GM11168 (cell line): Measurements from ENCODE around the gene ZNF17.
"Not testable (repeated sequence)": the region's sequence is repeated elsewhere in the genome, so short reads cannot be mapped to it uniquely, and the experiment has no call there.

Source experiments
- in situ Hi-C: fragments of 300-500 bp; cut with MboI; formaldehyde crosslinking; loops from one replicate; pipeline ENCODE4 v1.12.0; 2022; ENCODE audit warnings: low sequenced_read_pairs; ENCODE audit not compliant: unreplicated experiment

Gene ZNF17

GRCh38 chr19:57410877-57411671 is at the start of gene ZNF17:
TSS of gene ZNF17 (plus strand) at chr19:57411161. CDS start at chr19:57413616, 2,455 bp downstream.
- in situ Hi-C loops = no loop called here

- in situ Hi-C loops = no loop called here
Observed at GRCh38 chr19:57362419-57362818, 48.5 kb upstream of the ZNF17 start.

DNA sequence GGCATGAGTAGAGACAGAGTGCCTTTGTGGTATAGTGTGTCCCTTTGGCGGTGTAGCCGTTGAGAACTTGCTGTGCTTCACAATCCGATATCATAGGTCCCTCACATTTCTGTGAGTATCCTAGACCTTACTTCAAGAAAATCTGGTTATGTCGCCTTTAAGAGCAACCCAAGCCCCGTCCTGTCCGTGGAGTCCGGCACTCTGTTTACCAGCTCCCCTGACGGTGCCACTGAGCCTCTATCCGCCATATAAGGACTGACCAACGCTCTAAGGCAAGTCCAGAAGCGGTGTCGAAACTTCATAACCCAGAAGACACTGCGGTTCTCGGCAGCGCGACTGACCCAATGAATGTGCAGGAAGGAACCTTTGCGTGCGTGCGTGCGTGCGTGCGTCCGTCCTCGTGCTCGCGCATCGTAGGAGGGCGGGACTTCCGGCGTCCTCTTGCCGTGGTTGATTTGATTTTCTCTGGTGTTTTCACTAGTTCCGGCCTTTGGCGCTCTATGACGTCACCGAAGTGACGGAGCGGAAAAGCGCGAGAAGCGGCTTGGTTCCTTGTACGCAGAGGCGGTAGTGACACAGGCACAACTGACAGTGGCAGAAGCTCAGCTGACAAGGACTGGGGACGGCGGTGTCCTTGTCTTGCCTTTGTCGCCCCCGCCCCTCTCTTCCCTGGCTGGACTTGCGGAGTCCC is 47.8 kb upstream of the ZNF17 start, which contains the start of the genes TRAPPC2B and ZNF547:
Gene TRAPPC2B, plus strand, starts transcription at position 555 of the 691 bp plus-strand sequence. CDS start 1,283 bp downstream, outside the sequence.
Gene ZNF547, plus strand, starts transcription at position 555 of the 691 bp plus-strand sequence. CDS start 5,005 bp downstream, outside the sequence.
- in situ Hi-C loops = no loop called here

GRCh38 chr19:57363688-57364181 is 47.2 kb upstream of the ZNF17 start:
- in situ Hi-C loops = no loop called here

GRCh38 chr19:57366776-57367175 is 44.2 kb upstream of the ZNF17 start:
- in situ Hi-C loops = no loop called here

DNA sequence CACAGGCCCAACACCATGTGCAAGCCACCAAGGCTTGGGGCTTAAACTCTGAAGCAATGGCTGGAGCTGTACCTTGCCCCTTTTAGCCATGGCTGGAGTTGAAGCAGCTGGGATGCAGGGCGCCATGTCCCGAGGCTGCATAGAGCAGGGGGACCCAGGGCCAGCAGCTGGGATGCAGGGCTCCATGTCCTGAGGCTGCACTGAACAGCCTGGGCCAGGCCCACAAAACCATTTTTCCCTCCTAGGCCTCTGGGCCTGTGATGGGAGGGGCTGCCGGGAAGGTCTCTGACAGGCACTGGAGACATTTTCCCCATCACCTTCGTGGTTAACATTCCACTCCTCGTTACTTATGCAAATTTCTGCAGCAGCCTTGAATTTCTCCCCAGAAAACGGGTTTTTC is 36.8 kb upstream of the ZNF17 start:
- in situ Hi-C loops = no loop called here

DNA sequence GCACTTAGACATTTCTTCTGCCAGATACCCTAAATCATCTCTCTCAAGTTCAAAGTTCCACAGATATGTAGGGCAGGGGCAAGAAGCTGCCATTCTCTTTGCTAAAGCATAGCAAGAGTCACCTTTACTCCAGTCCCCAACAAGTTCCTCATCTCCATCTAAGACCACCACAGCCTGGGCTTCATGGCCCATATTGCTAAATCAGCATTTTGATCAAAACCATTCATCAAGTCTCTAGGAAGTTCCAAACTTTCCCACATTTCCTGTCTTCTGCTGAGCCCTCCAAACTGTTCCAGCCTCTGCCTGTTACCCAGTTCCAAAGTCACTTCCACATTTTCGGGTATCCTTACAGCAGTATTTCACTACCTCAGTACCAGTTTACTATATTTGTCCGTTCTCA is 36.3 kb upstream of the ZNF17 start:
- in situ Hi-C loops = not testable (repeated sequence)

- in situ Hi-C loops = no loop called here
Observed at GRCh38 chr19:57376151-57376550, 34.8 kb upstream of the ZNF17 start.

DNA sequence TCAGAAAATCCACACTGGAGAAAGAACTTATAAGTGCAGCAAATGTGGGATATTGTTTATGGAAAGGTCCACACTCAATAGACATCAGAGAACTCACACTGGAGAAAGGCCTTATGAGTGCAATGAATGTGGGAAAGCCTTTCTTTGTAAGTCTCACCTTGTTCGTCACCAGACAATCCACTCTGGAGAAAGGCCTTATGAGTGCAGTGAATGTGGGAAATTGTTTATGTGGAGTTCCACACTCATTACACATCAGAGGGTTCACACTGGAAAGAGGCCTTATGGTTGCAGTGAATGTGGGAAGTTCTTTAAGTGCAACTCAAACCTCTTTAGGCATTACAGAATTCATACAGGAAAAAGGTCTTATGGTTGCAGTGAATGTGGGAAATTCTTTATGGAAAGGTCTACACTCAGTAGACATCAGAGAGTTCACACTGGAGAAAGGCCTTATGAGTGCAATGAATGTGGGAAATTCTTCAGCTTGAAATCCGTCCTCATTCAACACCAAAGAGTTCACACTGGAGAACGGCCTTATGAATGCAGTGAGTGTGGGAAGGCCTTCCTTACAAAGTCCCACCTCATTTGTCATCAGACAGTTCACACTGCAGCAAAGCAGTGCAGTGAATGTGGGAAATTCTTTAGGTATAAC is 33.3 kb upstream of the ZNF17 start:
- in situ Hi-C loops = no loop called here

GRCh38 chr19:57380923-57381322 is 30.0 kb upstream of the ZNF17 start:
- in situ Hi-C loops = no loop called here

DNA sequence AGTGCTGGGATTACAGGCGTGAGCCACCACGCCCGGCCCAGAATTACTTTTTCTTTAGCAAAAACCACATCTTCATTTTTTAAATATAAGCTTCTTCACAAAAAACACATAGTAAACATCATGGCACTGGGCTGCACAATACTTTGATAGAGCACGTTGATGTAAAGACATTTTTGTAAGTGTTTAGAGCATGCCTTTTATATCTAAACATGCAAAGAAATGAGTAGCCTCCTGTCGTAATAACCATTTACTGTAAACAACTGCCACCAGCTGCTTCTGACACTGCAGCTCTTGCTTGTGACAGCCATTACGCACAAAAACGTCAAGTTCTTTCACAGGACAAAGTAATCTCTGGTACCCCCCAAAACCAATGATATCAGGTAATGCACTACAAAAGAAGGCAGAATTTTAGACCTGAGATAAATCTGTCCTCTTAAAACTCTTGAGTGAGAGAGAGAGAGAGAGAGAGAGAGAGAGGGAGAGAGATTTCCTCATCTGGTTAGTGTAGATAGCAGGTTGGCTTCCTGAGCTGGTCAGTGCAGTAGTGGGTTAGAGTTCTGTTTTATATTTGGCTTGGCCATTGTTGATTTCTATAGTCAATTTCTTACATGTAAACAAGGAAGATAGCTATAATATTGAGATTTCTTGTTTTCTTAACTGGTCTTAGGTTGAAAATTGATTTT is 28.0 kb upstream of the ZNF17 start:
- in situ Hi-C loops = no loop called here

- in situ Hi-C loops = no loop called here
Observed at GRCh38 chr19:57389194-57389729, 21.7 kb upstream of the ZNF17 start.

DNA sequence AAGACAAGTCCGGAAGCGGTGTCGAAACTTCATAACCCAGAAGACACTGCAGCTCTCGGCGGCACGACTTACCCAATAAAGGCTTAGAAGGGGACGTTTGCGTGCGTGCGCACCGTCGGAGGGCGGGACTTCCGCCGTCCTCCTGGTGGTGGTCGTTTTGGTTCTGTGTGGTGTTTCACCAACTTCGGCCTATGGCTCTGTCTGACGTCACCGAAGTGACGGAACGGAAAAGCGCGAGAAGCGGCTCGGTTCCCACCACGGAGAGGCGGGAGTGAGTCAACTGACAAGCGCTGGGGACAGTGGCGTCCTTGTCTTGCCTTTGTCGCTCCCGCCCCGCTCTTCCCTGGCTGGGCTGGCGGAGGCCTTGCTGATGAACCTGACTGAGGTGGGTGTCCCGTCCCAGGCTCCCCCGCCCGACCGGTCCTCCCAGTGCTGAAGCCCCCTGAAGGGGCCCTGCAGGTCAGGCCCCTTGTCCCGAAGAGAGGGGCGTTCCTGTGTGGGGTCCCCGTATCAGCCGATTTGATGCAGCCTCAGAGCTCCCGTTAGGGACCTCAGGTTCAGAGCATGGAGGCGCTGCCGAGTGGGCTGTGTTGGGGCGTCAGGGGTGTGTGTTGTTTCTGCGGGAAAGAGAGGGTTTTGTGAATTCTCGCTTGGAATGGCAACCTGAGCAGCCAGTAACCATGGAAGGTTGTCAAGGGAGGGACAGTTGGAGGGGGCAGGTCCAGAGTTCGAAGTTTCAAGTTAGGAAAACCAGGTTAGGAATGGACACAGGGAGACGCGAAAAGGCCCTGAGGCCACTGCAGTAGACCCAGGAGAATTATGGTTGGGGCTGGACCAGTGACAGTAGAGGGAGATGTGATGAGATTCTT is 21.0 kb upstream of the ZNF17 start, which contains the start of gene ZNF548:
Gene ZNF548, plus strand, starts transcription at position 125 of the 869 bp plus-strand sequence. Its CDS starts 246 bp downstream, at position 371.
- in situ Hi-C loops = no loop called here

- in situ Hi-C loops = no loop called here
Observed at GRCh38 chr19:57395710-57396109, 15.3 kb upstream of the ZNF17 start.

GRCh38 chr19:57398868-57399267 is 12.1 kb upstream of the ZNF17 start:
- in situ Hi-C loops = no loop called here

DNA sequence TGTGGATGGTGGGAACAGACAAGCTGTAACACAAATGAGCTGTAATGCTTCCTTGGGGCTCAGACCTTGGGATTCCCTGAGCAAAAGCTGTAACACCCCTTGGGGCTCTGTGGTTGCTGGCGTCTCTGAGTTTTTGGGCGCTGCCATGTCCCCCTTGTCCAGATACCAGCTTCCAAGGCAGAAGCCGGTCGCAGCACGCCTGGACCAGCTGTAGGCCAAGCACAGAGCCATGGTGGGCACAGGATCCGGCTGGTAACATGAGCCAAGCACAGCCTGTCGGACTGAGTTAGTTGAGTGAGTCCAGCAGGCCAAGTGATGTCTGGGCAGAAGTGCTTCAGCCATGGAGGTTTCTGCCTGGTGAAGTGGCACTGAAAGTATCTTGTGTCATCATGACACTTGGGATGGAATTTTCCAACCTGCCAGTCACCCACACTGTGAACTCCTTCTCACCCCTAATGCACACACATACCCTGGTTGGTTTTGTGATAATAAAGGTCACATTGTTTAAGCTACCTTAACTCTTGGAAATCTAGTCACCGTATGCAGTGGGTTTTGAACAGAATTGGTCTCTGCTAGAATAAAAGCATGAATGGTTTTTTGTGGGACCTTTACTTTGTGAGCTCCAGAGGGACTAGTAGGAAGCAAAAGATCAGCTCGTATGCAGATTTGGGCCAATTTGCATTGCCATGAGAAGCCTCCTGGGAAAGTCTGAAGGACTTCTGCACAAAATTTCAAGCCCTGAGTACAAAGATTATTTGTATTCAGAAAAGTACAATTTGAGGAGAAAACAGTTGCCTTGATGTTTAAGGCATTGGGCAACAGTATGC is 7.0 kb upstream of the ZNF17 start:
- in situ Hi-C loops = no loop called here

GRCh38 chr19:57406516-57407123 is 4.3 kb upstream of the ZNF17 start:
- in situ Hi-C loops = no loop called here

GRCh38 chr19:57419439-57419838 is 8.5 kb downstream of the ZNF17 start:
- in situ Hi-C loops = no loop called here
